SK-N-SH (cell line): ENCODE data around the gene ZNRF4.

ENCODE experiments used
- EP300 ChIP-seq, 2 experiments: IDR thresholded peaks; 2 replicates each; pipeline versions ENCODE4 v1.4.0 to v1.6.1; 2012; ENCODE audit warnings: borderline replicate concordance in 1 of 2, low read depth in 1 of 2, low read length in 1 of 2
- SMC3 ChIP-seq: IDR thresholded peaks from 2 replicates; pipeline ENCODE4 v1.6.1; 2012; ENCODE audit warnings: low read depth, low read length, improper control_type of control experiment
- TF ChIP-seq, protein P1 (sequence below): IDR thresholded peaks from 2 replicates; pipeline ENCODE4; 2012
- TF ChIP-seq, protein P2 (sequence below): fragments of 200-600 bp; sonication (generic); IDR thresholded peaks from 2 replicates; pipeline ENCODE4 v1.6.1; 2017; ENCODE audit warnings: antibody characterized with exemption, mild to moderate bottlenecking, moderate library complexity

DNA sequence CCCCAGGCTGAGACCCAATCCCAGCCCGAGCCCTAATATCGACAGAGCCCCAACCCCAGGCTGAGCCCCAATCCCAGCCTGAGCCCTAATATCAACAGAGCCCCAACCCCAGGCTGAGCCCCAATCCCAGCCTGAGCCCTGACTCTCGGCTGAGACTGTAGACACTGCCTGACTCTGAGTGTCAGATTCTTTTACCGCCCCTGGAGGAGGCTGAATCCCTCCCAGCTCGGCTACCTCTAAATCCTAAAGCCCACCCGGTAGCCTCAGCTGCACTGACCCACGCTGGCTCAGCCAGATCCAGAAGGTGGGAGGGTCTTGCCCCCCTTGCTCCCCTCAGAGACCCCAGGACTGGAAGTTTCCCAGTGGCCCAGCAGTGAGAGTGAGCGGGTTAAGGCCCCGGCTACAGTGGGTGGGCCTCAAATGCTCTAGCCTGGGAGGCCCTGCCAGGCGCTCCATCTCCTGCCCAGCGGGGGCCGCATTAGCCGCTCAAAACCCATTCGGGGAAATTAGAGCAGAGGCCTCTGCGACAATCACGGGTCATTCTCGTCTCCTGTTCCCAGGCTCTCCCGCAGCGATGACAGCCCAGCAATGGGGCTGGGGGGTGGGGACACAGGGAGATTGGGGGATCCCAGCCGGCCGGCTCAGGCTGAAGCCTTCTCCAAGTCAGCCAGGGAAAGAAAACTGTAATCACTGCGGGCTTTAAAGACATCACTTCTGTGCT is 43.8 kb downstream of the ZNRF4 start:
- TF ChIP-seq, protein P1, sequence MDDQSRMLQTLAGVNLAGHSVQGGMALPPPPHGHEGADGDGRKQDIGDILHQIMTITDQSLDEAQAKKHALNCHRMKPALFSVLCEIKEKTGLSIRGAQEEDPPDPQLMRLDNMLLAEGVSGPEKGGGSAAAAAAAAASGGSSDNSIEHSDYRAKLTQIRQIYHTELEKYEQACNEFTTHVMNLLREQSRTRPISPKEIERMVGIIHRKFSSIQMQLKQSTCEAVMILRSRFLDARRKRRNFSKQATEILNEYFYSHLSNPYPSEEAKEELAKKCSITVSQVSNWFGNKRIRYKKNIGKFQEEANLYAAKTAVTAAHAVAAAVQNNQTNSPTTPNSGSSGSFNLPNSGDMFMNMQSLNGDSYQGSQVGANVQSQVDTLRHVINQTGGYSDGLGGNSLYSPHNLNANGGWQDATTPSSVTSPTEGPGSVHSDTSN: no peak
- TF ChIP-seq, protein P2, sequence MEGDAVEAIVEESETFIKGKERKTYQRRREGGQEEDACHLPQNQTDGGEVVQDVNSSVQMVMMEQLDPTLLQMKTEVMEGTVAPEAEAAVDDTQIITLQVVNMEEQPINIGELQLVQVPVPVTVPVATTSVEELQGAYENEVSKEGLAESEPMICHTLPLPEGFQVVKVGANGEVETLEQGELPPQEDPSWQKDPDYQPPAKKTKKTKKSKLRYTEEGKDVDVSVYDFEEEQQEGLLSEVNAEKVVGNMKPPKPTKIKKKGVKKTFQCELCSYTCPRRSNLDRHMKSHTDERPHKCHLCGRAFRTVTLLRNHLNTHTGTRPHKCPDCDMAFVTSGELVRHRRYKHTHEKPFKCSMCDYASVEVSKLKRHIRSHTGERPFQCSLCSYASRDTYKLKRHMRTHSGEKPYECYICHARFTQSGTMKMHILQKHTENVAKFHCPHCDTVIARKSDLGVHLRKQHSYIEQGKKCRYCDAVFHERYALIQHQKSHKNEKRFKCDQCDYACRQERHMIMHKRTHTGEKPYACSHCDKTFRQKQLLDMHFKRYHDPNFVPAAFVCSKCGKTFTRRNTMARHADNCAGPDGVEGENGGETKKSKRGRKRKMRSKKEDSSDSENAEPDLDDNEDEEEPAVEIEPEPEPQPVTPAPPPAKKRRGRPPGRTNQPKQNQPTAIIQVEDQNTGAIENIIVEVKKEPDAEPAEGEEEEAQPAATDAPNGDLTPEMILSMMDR: no peak
- no peak for TF ChIP-seq EP300 (IDR thresholded peaks at IDR 0.05; ENCODE audit: borderline replicate concordance in 1 of 2, low read depth in 1 of 2, low read length in 1 of 2)
- TF ChIP-seq SMC3: no peak
